Urinary bladder (tissue), 4 donors: ENCODE results near the gene MTSS2. TPM values are rescaled to one million over a fixed set of nuclear protein-coding genes. Genes with fewer than 3 reads are reported as not detected.

ENCODE experiments used
- DNase-seq: peaks from one replicate; pipeline ENCODE4 v3.0.0-alpha.2; 2015; ENCODE audit errors: extremely low spot score
- H3K27ac ChIP-seq: one replicate; pipeline ENCODE4 v1.5.1; 2013; ENCODE audit warnings: low read depth, mild to moderate bottlenecking, moderate library complexity
- H3K36me3 ChIP-seq: one replicate; pipeline ENCODE4 v1.6.1; 2013; ENCODE audit warnings: mild to moderate bottlenecking, moderate library complexity; ENCODE audit not compliant: insufficient read depth
- H3K4me1 ChIP-seq: one replicate; pipeline ENCODE4 v1.6.1; 2013; ENCODE audit warnings: mild to moderate bottlenecking, moderate library complexity; ENCODE audit not compliant: insufficient read depth
- H3K4me3 ChIP-seq: one replicate; pipeline ENCODE4 v1.5.1; 2013; ENCODE audit warnings: low read depth, low read length
- WGBS: extraction: QIAGEN DNeasy Blood & Tissue Kit; methylation state at CpG from one replicate; pipeline ENCODE4 v1.1.7; 2013; 5-methylcytosine and 5-hydroxymethylcytosine counted together
- polyA plus RNA-seq: library from polyadenylated mRNA; stranded (reverse); fragments of 200-250 nt; gene quantifications from one replicate; pipeline ENCODE4 v1.2.3, GENCODE V29; 2013
- total RNA-seq: library from RNA; depleted of rRNA; stranded (reverse); fragments of >200 nt; gene quantifications from one replicate; pipeline ENCODE4 v1.2.3, GENCODE V29; 2014
- donor health status: healthy with polysubstance abuse.
- donor health status: healthy.

The MTSS2 gene
- total and polyA plus RNA-seq, 2 donors: 29.3 to 82.0 TPM

GRCh38 chr16:70691223-70692129 is 5.6 kb upstream of the MTSS2 start:
- H3K4me3 ChIP-seq: no peak overlapping the region
- WGBS: 56% methylated on average over 26 of the region's 26 CpGs
- H3K27ac ChIP-seq: peak overlapping the region; percentile 44
- H3K4me1 ChIP-seq: no peaks in the 10 kb centered on the region
- no peaks in the 10 kb centered on the region for H3K36me3 ChIP-seq
- DNase-seq: no peak

GRCh38 chr16:70689970-70690891 is 4.4 kb upstream of the MTSS2 start:
- Histone ChIP-seq H3K4me1 (no peaks in the 10 kb centered on the region), H3K27ac (peak overlapping the region; percentile 4), H3K36me3 (no peaks in the 10 kb centered on the region), H3K4me3 (no peak overlapping the region)
- DNase-seq: no peak
- 84% methylated on average over 16 of the region's 16 CpGs for whole genome bisulfite sequencing

- Histone ChIP-seq H3K36me3 (no peaks in the 10 kb centered on the region), H3K4me1 (no peaks in the 10 kb centered on the region), H3K27ac (peak overlapping the region; percentile 39), H3K4me3 (no peak overlapping the region)
- no peak for DNase-seq
- WGBS: 80% methylated on average over 22 of the region's 22 CpGs
These were observed 3.4 kb upstream of the MTSS2 start for GRCh38 chr16:70689035-70689969.

GRCh38 chr16:70688246-70688742 is 2.4 kb upstream of the MTSS2 start:
- H3K36me3 ChIP-seq: no peaks in the 10 kb centered on the region
- H3K4me1 ChIP-seq: no peaks in the 10 kb centered on the region
- no peak for DNase-seq
- 27% methylated on average over 8 of the region's 8 CpGs for WGBS
- peak overlapping the region; percentile 57 for H3K27ac ChIP-seq
- no peak overlapping the region for H3K4me3 ChIP-seq

GRCh38 chr16:70687671-70688245 is 1.9 kb upstream of the MTSS2 start:
- whole genome bisulfite sequencing: 74% methylated on average over 18 of the region's 18 CpGs
- Histone ChIP-seq H3K4me3 (no peak overlapping the region), H3K27ac (peak overlapping the region; percentile 57), H3K4me1 (no peaks in the 10 kb centered on the region), H3K36me3 (no peaks in the 10 kb centered on the region)
- DNase-seq: no peak

GRCh38 chr16:70687102-70687511 is 1.3 kb upstream of the MTSS2 start:
- Histone ChIP-seq H3K4me3 (no peak overlapping the region), H3K36me3 (no peaks in the 10 kb centered on the region), H3K27ac (no peak overlapping the region), H3K4me1 (no peaks in the 10 kb centered on the region)
- DNase-seq: no peak
- 36% methylated on average over 5 of the region's 5 CpGs for WGBS

- Histone ChIP-seq H3K4me1 (no peaks in the 10 kb centered on the region), H3K4me3 (peak overlapping the region; percentile 78), H3K27ac (peak overlapping the region; percentile 81), H3K36me3 (no peaks in the 10 kb centered on the region)
- no peak for DNase-seq
- 42% methylated on average over 29 of the region's 29 CpGs for WGBS
These were observed 686 bp upstream of the MTSS2 start for GRCh38 chr16:70686376-70687101.

GRCh38 chr16:70685061-70685937 is 554 bp downstream of the MTSS2 start:
- Histone ChIP-seq H3K4me1 (no peaks in the 10 kb centered on the region), H3K27ac (peak overlapping the region; percentile 51), H3K36me3 (no peaks in the 10 kb centered on the region), H3K4me3 (peak overlapping the region; percentile 78)
- no peak for DNase-seq
- 1% methylated on average over 90 of the region's 90 CpGs for WGBS

GRCh38 chr16:70684146-70685060 is 1.4 kb downstream of the MTSS2 start:
- no peaks in the 10 kb centered on the region for H3K36me3 ChIP-seq
- WGBS: 30% methylated on average over 14 of the region's 14 CpGs
- DNase-seq: no peak
- peak overlapping the region; percentile 78 for H3K4me3 ChIP-seq
- H3K4me1 ChIP-seq: no peaks in the 10 kb centered on the region
- H3K27ac ChIP-seq: no peak overlapping the region

- H3K36me3 ChIP-seq: no peaks in the 10 kb centered on the region
- no peak overlapping the region for H3K27ac ChIP-seq
- no peak for DNase-seq
- no peak overlapping the region for H3K4me3 ChIP-seq
- H3K4me1 ChIP-seq: no peaks in the 10 kb centered on the region
- 80% methylated on average over 13 of the region's 13 CpGs for WGBS
These were observed 2.5 kb downstream of the MTSS2 start for GRCh38 chr16:70683146-70683944.
